K562 (cell line): ENCODE data around the gene ZSWIM4. TPM values are rescaled to one million over a fixed set of nuclear protein-coding genes. Genes with fewer than 3 reads are reported as not detected.
A peak's percentile ranks its signal among the peaks of the same experiment; 100 is the strongest.

ENCODE experiments used
- ARID2 ChIP-seq: fragments of 450-650 bp; IDR thresholded peaks from 2 replicates; pipeline ENCODE4 v1.6.1; 2017; ENCODE audit warnings: antibody characterized with exemption, mild to moderate bottlenecking
- HCFC1 ChIP-seq: IDR thresholded peaks from 2 replicates; pipeline ENCODE4 v1.6.1; 2012; ENCODE audit warnings: low read depth, low read length, improper control_type of control experiment
- JUND ChIP-seq, 2 experiments: IDR thresholded peaks; 2 replicates in 1 of 2; 3 replicates in 1 of 2; pipeline ENCODE4 v1.6.1; 2011; ENCODE audit warnings: borderline replicate concordance in 2 of 2, low read depth in 2 of 2, low read length in 2 of 2, improper control_type of control experiment in 1 of 2, missing biosample characterization in 1 of 2, missing genetic modification characterization in 1 of 2, missing genetic modification reagents in 1 of 2
- MED1 ChIP-seq: sonication (generic); formaldehyde crosslinking; IDR thresholded peaks from 2 replicates; pipeline ENCODE4 v1.8.1; 2023; ENCODE audit warnings: missing genetic modification reagents, borderline replicate concordance
- NFXL1 ChIP-seq: fragments of 450-650 bp; formaldehyde crosslinking; IDR thresholded peaks from 2 replicates; pipeline ENCODE4 v1.4.0; 2021; ENCODE audit warnings: mild to moderate bottlenecking
- RBM15 ChIP-seq: fragments of 200-400 bp; formaldehyde crosslinking; IDR thresholded peaks from 2 replicates; pipeline ENCODE4 v1.6.1; 2018; ENCODE audit warnings: mild to moderate bottlenecking, low read length, moderate library complexity; ENCODE audit not compliant: insufficient read depth
- RFX1 ChIP-seq: fragments of 450-650 bp; IDR thresholded peaks from 2 replicates; pipeline ENCODE4 v1.6.1; 2016; ENCODE audit warnings: mild to moderate bottlenecking, moderate library complexity
- SMARCC2 ChIP-seq: fragments of 450-650 bp; IDR thresholded peaks from 2 replicates; pipeline ENCODE4 v1.6.1; 2017; ENCODE audit warnings: antibody characterized with exemption, moderate library complexity, mild to moderate bottlenecking, low read depth
- SMARCE1 ChIP-seq: fragments of 450-650 bp; IDR thresholded peaks from 2 replicates; pipeline ENCODE4 v1.7.1; 2016; ENCODE audit warnings: mild to moderate bottlenecking
- TEAD1 ChIP-seq, 2 experiments: fragments of 450-650 bp in 1 of 2; sonication (generic) in 1 of 2; formaldehyde crosslinking; IDR thresholded peaks; 2 replicates each; pipeline versions ENCODE4 v1.4.0 to v1.8.0; 2020 to 2022; ENCODE audit warnings: mild to moderate bottlenecking in 2 of 2, missing genetic modification reagents in 1 of 2
- polyA plus RNA-seq, 8 experiments: library from polyadenylated mRNA; depleted of rRNA in 4 of 8; stranded (reverse) in 5 of 8; unstranded in 3 of 8; fragments of >200 nt; fragmentation: Nextera tagmentation in 2 of 8; fragmentation: Illumina TruSeq in 1 of 8; extraction: Ambion mirVana in 2 of 8; extraction: Trizol in 1 of 8; gene quantifications; 2 replicates each; pipeline versions ENCODE4 v1.2.1 to v1.2.3, GENCODE V29; 2011 to 2014; ENCODE audit warnings: inconsistent platforms in 1 of 8, missing spikeins in 1 of 8
- total RNA-seq, 7 experiments: library from RNA; depleted of rRNA in 6 of 7; stranded (reverse); fragments of >200 nt in 6 of 7; fragmentation: Illumina TruSeq in 2 of 7; extraction: Trizol in 2 of 7; gene quantifications; 2 replicates each; pipeline versions ENCODE4 v1.2.1 to v1.2.3, GENCODE V29; 2011 to 2021; ENCODE audit warnings: low replicate concordance in 1 of 7
- TF ChIP-seq, protein P1 (sequence below): IDR thresholded peaks from 2 replicates; pipeline ENCODE4 v1.6.1; 2011; ENCODE audit warnings: borderline replicate concordance, low read depth, mild to moderate bottlenecking, moderate library complexity, low read length; ENCODE audit not compliant: insufficient read depth, poor library complexity, severe bottlenecking
- TF ChIP-seq, protein P2 (sequence below), 3 experiments: IDR thresholded peaks in 2 of 3; conservative IDR thresholded peaks in 1 of 3; 2 replicates each; pipeline ENCODE4 v1.5.1; 2011 to 2012; ENCODE audit warnings: low read length in 3 of 3, mild to moderate bottlenecking in 3 of 3, control low read depth in 2 of 3, improper control_type of control experiment in 1 of 3, inconsistent platforms in 1 of 3, low read depth in 1 of 3, mixed read lengths in 1 of 3, moderate library complexity in 1 of 3; ENCODE audit not compliant: insufficient read depth in 2 of 3
- TF ChIP-seq, protein P3 (sequence below): fragments of 250-450 bp; sonication (Bioruptor Pico); IDR thresholded peaks from 2 replicates; pipeline ENCODE4 v1.4.0; 2020; ENCODE audit warnings: mild to moderate bottlenecking, moderate library complexity, borderline replicate concordance
- TF ChIP-seq, protein P4 (sequence below): fragments of 450-650 bp; IDR thresholded peaks from 2 replicates; pipeline ENCODE4 v1.6.1; 2017; ENCODE audit warnings: antibody characterized with exemption, mild to moderate bottlenecking

ZSWIM4 gene
- total and polyA plus RNA-seq, 9 of the 15 experiments (the other 6 are each of a cell fraction or from before 2014, with no cell fraction given) = 0.25 to 3.7 (median 0.79) TPM; not detected in 2

DNA sequence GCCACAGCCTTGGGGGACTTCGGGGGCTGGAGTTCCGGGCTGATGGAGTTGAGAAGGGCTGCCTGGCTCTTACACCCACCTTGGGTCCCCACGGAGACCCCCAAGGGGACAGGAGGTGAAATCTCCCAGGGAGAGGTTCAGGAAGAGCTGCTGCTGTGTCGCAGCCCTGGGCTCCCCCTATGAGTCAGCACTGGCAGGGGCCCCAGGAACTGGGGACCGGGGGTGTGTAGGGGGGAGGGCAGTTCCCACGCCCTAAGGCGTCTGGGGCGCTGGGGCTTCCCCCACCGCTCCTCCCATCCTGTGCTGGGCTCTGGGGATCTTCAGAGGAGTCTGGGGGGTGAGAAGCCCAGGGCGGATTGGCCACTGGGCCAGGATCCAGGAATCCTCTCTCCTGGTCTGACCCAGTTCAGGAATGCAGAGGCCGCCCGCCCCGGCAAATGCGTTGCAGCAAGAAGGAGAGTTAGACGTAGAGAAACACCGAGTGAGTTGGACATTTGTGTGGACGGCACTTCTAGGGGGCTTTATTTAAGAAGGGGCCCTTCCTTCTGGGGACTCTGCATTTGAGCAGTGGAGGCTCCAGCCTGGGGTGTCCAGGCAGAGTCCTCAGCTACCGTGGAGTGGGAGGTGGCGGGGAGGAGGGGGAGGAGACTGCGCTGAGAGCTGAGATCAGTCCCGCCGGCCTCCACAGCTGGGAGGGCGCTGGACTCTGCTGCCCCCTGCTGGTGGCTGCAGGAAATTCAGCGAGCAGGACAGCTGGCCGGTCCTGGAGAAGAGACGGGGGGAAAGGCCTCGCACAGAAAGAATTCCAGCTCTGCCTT is 66.7 kb downstream of the ZSWIM4 start (continued):
- peak; percentile 73 for TF ChIP-seq SMARCC2
- TF ChIP-seq TEAD1 (CRISPR knock-in tag; IDR thresholded peaks at IDR 0.05) = 0 out of 4 replicates have a peak, but pooled peaks of 1 of the 2 experiments have one; percentile 38
- TF ChIP-seq RBM15 = no peak
- no peak for TF ChIP-seq RFX1
- peak; percentile 93 for TF ChIP-seq JUND (IDR thresholded peaks at IDR 0.05; ENCODE audit: borderline replicate concordance, low read depth, low read length)
- TF ChIP-seq JUND (tag; IDR thresholded peaks at IDR 0.05; ENCODE audit: borderline replicate concordance, low read depth, low read length) = peak; percentile 77; the same call in 1 of the 3 replicates
- TF ChIP-seq, protein P1, sequence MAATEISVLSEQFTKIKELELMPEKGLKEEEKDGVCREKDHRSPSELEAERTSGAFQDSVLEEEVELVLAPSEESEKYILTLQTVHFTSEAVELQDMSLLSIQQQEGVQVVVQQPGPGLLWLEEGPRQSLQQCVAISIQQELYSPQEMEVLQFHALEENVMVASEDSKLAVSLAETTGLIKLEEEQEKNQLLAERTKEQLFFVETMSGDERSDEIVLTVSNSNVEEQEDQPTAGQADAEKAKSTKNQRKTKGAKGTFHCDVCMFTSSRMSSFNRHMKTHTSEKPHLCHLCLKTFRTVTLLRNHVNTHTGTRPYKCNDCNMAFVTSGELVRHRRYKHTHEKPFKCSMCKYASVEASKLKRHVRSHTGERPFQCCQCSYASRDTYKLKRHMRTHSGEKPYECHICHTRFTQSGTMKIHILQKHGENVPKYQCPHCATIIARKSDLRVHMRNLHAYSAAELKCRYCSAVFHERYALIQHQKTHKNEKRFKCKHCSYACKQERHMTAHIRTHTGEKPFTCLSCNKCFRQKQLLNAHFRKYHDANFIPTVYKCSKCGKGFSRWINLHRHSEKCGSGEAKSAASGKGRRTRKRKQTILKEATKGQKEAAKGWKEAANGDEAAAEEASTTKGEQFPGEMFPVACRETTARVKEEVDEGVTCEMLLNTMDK = peak; percentile 6
- TF ChIP-seq ARID2 = peak; percentile 90
- no peak for TF ChIP-seq HCFC1
- no peak for TF ChIP-seq MED1
- TF ChIP-seq, protein P2, sequence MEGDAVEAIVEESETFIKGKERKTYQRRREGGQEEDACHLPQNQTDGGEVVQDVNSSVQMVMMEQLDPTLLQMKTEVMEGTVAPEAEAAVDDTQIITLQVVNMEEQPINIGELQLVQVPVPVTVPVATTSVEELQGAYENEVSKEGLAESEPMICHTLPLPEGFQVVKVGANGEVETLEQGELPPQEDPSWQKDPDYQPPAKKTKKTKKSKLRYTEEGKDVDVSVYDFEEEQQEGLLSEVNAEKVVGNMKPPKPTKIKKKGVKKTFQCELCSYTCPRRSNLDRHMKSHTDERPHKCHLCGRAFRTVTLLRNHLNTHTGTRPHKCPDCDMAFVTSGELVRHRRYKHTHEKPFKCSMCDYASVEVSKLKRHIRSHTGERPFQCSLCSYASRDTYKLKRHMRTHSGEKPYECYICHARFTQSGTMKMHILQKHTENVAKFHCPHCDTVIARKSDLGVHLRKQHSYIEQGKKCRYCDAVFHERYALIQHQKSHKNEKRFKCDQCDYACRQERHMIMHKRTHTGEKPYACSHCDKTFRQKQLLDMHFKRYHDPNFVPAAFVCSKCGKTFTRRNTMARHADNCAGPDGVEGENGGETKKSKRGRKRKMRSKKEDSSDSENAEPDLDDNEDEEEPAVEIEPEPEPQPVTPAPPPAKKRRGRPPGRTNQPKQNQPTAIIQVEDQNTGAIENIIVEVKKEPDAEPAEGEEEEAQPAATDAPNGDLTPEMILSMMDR (IDR thresholded peaks at IDR 0.05 in 2 of 3, conservative IDR thresholded peaks at IDR 0.05 in 1 of 3; ENCODE audit: insufficient read depth in 2 of 3, low read depth in 1 of 3, low read length in 3 of 3) = peak; percentile 91 to 98 (median 96)
- TF ChIP-seq, protein P3, sequence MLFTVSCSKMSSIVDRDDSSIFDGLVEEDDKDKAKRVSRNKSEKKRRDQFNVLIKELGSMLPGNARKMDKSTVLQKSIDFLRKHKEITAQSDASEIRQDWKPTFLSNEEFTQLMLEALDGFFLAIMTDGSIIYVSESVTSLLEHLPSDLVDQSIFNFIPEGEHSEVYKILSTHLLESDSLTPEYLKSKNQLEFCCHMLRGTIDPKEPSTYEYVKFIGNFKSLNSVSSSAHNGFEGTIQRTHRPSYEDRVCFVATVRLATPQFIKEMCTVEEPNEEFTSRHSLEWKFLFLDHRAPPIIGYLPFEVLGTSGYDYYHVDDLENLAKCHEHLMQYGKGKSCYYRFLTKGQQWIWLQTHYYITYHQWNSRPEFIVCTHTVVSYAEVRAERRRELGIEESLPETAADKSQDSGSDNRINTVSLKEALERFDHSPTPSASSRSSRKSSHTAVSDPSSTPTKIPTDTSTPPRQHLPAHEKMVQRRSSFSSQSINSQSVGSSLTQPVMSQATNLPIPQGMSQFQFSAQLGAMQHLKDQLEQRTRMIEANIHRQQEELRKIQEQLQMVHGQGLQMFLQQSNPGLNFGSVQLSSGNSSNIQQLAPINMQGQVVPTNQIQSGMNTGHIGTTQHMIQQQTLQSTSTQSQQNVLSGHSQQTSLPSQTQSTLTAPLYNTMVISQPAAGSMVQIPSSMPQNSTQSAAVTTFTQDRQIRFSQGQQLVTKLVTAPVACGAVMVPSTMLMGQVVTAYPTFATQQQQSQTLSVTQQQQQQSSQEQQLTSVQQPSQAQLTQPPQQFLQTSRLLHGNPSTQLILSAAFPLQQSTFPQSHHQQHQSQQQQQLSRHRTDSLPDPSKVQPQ (CRISPR knock-in tag) = no peak
- TF ChIP-seq, protein P4, sequence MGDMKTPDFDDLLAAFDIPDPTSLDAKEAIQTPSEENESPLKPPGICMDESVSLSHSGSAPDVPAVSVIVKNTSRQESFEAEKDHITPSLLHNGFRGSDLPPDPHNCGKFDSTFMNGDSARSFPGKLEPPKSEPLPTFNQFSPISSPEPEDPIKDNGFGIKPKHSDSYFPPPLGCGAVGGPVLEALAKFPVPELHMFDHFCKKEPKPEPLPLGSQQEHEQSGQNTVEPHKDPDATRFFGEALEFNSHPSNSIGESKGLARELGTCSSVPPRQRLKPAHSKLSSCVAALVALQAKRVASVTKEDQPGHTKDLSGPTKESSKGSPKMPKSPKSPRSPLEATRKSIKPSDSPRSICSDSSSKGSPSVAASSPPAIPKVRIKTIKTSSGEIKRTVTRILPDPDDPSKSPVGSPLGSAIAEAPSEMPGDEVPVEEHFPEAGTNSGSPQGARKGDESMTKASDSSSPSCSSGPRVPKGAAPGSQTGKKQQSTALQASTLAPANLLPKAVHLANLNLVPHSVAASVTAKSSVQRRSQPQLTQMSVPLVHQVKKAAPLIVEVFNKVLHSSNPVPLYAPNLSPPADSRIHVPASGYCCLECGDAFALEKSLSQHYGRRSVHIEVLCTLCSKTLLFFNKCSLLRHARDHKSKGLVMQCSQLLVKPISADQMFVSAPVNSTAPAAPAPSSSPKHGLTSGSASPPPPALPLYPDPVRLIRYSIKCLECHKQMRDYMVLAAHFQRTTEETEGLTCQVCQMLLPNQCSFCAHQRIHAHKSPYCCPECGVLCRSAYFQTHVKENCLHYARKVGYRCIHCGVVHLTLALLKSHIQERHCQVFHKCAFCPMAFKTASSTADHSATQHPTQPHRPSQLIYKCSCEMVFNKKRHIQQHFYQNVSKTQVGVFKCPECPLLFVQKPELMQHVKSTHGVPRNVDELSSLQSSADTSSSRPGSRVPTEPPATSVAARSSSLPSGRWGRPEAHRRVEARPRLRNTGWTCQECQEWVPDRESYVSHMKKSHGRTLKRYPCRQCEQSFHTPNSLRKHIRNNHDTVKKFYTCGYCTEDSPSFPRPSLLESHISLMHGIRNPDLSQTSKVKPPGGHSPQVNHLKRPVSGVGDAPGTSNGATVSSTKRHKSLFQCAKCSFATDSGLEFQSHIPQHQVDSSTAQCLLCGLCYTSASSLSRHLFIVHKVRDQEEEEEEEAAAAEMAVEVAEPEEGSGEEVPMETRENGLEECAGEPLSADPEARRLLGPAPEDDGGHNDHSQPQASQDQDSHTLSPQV = 0 out of 2 replicates have a peak, but pooled peaks have one; percentile 56
- no peak for TF ChIP-seq NFXL1 (CRISPR knock-in tag)
- peak; percentile 73; the same call in 1 of the 2 replicates for TF ChIP-seq SMARCE1
